ENCODE results near the gene PFDN6. TPM values are rescaled to one million over a fixed set of nuclear protein-coding genes. Genes with fewer than 3 reads are reported as not detected.

PFDN6 gene
- total and polyA plus RNA-seq, 9 of the 15 experiments (the other 6 are each of a cell fraction or from before 2014, with no cell fraction given) = 6.8 to 475 (median 216) TPM

DNA sequence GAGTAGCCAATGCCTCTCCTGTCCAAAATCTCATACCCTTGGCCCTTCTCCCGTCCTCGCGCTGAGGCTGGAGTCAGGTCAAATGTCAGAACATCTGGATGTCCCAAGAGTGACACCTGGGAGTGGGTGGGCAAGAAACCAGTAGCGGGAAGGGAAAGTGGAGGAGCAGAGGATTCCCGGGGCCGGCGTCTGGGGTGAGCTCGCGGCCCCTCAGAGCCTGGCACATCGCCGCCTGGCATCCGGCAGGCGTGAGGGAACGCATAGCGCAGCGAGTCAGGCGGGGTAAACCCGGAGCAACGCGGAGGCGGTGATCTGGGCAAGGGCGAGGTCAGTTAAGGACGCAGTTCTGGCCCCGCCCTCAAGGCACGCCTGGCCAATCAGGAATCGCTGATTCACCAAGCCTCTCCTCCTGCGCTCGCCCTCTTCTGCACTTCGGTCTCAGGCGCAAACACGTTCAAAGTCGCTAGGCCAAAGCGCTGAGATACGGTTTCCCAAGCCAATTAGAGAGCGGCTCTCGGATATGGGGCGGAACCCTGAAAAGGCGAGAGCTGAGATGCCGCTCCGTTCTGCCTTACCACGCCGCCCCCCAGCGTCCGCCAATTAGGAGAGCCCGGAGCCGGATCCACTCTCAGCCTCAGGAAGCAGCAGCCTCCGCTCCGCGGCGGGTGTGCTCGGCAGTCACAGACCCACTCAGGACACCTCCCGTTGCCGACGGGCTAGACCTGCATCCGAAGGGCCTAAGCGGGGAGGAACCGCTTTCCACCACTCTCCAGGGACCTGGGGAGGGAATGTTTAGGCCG is 40.3 kb upstream of the PFDN6 start (continued):
- TF ChIP-seq PPARD (CRISPR knock-in tag; IDR thresholded peaks at IDR 0.05) (no peak), NFATC3 (IDR thresholded peaks at IDR 0.05) (no peak), ZNF384 (IDR thresholded peaks at IDR 0.05; ENCODE audit: low read depth, low read length) (no peak), RFX1 (IDR thresholded peaks at IDR 0.05) (no peak; the same call in 1 of the 2 replicates), SRSF1 (IDR thresholded peaks at IDR 0.05; ENCODE audit: low read depth, low read length) (no peak), ZC3H4 (CRISPR knock-in tag; IDR thresholded peaks at IDR 0.05; ENCODE audit: borderline replicate concordance) (no peak), MTF1 (CRISPR knock-in tag; IDR thresholded peaks at IDR 0.05; ENCODE audit: borderline replicate concordance) (no peak), ETS2 (tag; IDR thresholded peaks at IDR 0.05; ENCODE audit: borderline replicate concordance, poor library complexity, severe bottlenecking) (no peak), SMAD3 (CRISPR knock-in tag; conservative IDR thresholded peaks at IDR 0.05) (no peak), ZC3H11A (IDR thresholded peaks at IDR 0.05; ENCODE audit: low read depth, low read length) (no peak), NFRKB (IDR thresholded peaks at IDR 0.05; ENCODE audit: low read depth) (peak; percentile 48), SIN3A (IDR thresholded peaks at IDR 0.05; ENCODE audit: borderline replicate concordance in 2 of 2, control insufficient read depth in 1 of 2, low read depth in 2 of 2, low read length in 2 of 2) (no peak; a peak in 1 of 4 replicates), POU5F1 (IDR thresholded peaks at IDR 0.05; ENCODE audit: borderline replicate concordance, low read depth, low read length, partially characterized antibody) (no peak), FOXK1 (CRISPR knock-in tag; IDR thresholded peaks at IDR 0.05; ENCODE audit: borderline replicate concordance) (no peak), LCOR (CRISPR knock-in tag; IDR thresholded peaks at IDR 0.05) (peak; percentile 80), ZNF253 (CRISPR knock-in tag; conservative IDR thresholded peaks at IDR 0.05) (no peak), NEUROD1 (IDR thresholded peaks at IDR 0.05; ENCODE audit: borderline replicate concordance, low read depth, low read length, partially characterized antibody) (no peak)
- TF ChIP-seq, protein P1, sequence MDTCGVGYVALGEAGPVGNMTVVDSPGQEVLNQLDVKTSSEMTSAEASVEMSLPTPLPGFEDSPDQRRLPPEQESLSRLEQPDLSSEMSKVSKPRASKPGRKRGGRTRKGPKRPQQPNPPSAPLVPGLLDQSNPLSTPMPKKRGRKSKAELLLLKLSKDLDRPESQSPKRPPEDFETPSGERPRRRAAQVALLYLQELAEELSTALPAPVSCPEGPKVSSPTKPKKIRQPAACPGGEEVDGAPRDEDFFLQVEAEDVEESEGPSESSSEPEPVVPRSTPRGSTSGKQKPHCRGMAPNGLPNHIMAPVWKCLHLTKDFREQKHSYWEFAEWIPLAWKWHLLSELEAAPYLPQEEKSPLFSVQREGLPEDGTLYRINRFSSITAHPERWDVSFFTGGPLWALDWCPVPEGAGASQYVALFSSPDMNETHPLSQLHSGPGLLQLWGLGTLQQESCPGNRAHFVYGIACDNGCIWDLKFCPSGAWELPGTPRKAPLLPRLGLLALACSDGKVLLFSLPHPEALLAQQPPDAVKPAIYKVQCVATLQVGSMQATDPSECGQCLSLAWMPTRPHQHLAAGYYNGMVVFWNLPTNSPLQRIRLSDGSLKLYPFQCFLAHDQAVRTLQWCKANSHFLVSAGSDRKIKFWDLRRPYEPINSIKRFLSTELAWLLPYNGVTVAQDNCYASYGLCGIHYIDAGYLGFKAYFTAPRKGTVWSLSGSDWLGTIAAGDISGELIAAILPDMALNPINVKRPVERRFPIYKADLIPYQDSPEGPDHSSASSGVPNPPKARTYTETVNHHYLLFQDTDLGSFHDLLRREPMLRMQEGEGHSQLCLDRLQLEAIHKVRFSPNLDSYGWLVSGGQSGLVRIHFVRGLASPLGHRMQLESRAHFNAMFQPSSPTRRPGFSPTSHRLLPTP (IDR thresholded peaks at IDR 0.05; ENCODE audit: borderline replicate concordance, extremely low read depth, insufficient read length) = no peak
- TF ChIP-seq, protein P2, sequence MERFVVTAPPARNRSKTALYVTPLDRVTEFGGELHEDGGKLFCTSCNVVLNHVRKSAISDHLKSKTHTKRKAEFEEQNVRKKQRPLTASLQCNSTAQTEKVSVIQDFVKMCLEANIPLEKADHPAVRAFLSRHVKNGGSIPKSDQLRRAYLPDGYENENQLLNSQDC (CRISPR knock-in tag; IDR thresholded peaks at IDR 0.05) = no peak
- TF ChIP-seq, protein P3, sequence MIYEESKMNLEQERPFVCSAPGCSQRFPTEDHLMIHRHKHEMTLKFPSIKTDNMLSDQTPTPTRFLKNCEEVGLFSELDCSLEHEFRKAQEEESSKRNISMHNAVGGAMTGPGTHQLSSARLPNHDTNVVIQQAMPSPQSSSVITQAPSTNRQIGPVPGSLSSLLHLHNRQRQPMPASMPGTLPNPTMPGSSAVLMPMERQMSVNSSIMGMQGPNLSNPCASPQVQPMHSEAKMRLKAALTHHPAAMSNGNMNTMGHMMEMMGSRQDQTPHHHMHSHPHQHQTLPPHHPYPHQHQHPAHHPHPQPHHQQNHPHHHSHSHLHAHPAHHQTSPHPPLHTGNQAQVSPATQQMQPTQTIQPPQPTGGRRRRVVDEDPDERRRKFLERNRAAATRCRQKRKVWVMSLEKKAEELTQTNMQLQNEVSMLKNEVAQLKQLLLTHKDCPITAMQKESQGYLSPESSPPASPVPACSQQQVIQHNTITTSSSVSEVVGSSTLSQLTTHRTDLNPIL (CRISPR knock-in tag; IDR thresholded peaks at IDR 0.05) = no peak

Measured in K562 (cell line).